HEK293T (cell line): ENCODE measurements around the gene PRKG1.

Experiments
- CTCF ChIA-PET: fragments of 350-600 bp; formaldehyde crosslinking; extraction: SDS; loops from one replicate; lab custom pipeline; 2021; ENCODE audit warnings: antibody characterized with exemption, inconsistent platforms; lab: Yijun Ruan, JAX
- POLR2A ChIA-PET: fragments of 350-600 bp; formaldehyde crosslinking; extraction: SDS; loops from one replicate; lab custom pipeline; 2020; ENCODE audit warnings: antibody characterized with exemption, inconsistent platforms; lab: Yijun Ruan, JAX
- DNase-seq: peaks from one replicate; pipeline ENCODE4 v3.0.0; 2012; ENCODE audit warnings: mixed read lengths; ENCODE audit errors: extremely low spot score
- ARNT ChIP-seq: fragments of 450-650 bp; IDR thresholded peaks from 2 replicates; pipeline ENCODE4 v1.6.1; 2017; ENCODE audit warnings: mild to moderate bottlenecking
- BHLHE40 ChIP-seq: fragments of 450-650 bp; IDR thresholded peaks from 2 replicates; pipeline ENCODE4 v1.6.1; 2016; ENCODE audit warnings: mild to moderate bottlenecking, moderate library complexity, borderline replicate concordance
- CTBP1 ChIP-seq: fragments of 450-650 bp; IDR thresholded peaks from 2 replicates; pipeline ENCODE4 v1.6.1; 2016; ENCODE audit warnings: borderline replicate concordance
- ELF4 ChIP-seq: fragments of 450-650 bp; IDR thresholded peaks from 2 replicates; pipeline ENCODE4 v1.6.1; 2017; ENCODE audit warnings: antibody characterized with exemption
- FOXA1 ChIP-seq: fragments of 450-650 bp; IDR thresholded peaks from 2 replicates; pipeline ENCODE4 v1.6.1; 2016; ENCODE audit warnings: mild to moderate bottlenecking
- FOXK2 ChIP-seq: fragments of 450-650 bp; IDR thresholded peaks from 2 replicates; pipeline ENCODE4 v1.6.1; 2016; ENCODE audit warnings: mild to moderate bottlenecking
- FOXM1 ChIP-seq: fragments of 450-650 bp; IDR thresholded peaks from 2 replicates; pipeline ENCODE4 v1.6.1; 2017; ENCODE audit warnings: mild to moderate bottlenecking, borderline replicate concordance
- HDGF ChIP-seq: fragments of 450-650 bp; IDR thresholded peaks from 2 replicates; pipeline ENCODE4 v1.6.1; 2017; ENCODE audit warnings: antibody characterized with exemption, borderline replicate concordance
- L3MBTL2 ChIP-seq: fragments of 450-650 bp; conservative IDR thresholded peaks from 2 replicates; pipeline ENCODE4 v1.6.1; 2016; ENCODE audit warnings: mild to moderate bottlenecking
- LEF1 ChIP-seq: fragments of 450-650 bp; IDR thresholded peaks from 2 replicates; pipeline ENCODE4 v1.6.1; 2017; ENCODE audit warnings: mild to moderate bottlenecking, borderline replicate concordance
- NFRKB ChIP-seq: fragments of 450-650 bp; IDR thresholded peaks from 2 replicates; pipeline ENCODE4 v1.6.1; 2016; ENCODE audit warnings: mild to moderate bottlenecking, moderate library complexity
- SP1 ChIP-seq: fragments of 450-650 bp; IDR thresholded peaks from 2 replicates; pipeline ENCODE4 v1.6.1; 2017
- SUZ12 ChIP-seq: fragments of 450-650 bp; IDR thresholded peaks from 2 replicates; pipeline ENCODE4 v1.6.1; 2016; ENCODE audit warnings: mild to moderate bottlenecking
- TARDBP ChIP-seq: fragments of 450-650 bp; IDR thresholded peaks from 2 replicates; pipeline ENCODE4 v1.6.1; 2016
- ZNF384 ChIP-seq: fragments of 450-650 bp; IDR thresholded peaks from 2 replicates; pipeline ENCODE4 v1.6.1; 2016
- TF ChIP-seq, protein P1 (sequence below): fragments of 450-650 bp; IDR thresholded peaks from 2 replicates; pipeline ENCODE4 v1.6.1; 2016

Gene PRKG1

DNA sequence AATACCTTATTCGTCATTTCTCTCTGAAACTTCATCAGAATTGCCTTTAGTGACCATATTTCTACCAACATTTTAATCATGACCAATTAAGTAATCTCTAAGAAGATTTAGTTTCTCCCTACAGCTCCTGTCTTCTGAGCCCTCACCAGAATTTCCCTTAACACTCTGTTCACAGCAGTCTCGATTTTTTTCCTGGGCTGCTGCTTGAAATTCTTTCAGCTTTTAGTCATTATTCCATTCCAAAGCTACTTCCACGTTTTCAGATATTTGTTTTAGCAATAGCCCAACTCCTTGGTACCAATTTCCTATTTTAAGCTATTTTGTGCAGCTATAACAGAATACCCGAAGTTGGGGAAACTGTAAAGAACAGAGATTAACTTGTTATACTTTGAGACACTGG lies 1047.4 kb downstream of the PRKG1 start:
- ChIA-PET POLR2A (no interaction called here), CTCF (no interaction called here)
- TF ChIP-seq L3MBTL2, result no peak
- no peak for TF ChIP-seq TARDBP
- no peak for TF ChIP-seq SP1
- TF ChIP-seq NFRKB, result no peak
- no peak for TF ChIP-seq FOXA1
- DNase-seq, result no peak

DNA sequence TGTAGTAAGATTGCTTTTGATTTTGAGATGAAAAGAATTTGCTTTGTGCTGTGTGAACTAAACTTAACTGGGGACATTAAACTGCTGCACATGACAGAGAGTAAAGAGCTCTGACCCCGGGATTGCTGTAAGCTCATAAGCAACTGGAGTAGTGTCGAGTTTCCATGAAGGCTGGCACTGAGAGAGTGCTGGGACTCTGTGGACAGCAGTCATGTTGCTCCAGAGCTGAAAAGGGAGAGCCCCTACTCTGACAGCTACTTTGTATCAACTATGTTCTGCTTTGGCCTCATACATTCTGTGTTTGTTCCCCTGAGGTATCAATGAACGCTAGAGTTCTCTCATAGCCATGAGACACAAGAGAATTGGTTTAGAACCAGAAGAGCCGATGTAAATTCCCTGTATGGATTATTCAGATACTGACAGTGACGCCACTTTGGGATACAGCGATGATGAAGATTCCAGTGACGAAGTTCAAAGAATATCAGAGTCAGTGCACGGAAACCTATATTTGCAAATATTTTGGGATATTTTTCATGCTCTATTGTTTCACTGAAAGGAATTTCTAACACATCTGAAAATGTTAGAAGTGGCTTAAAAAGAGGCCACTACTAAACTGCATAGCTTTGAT lies 1053.9 kb downstream of the PRKG1 start:
- CTCF ChIA-PET, result interaction anchor here (1.0 kb wide), 1 partner anchor 13 kb away, joined by 3 read pairs; no protein-coding TSS in a partner anchor
- peak; percentile 41 for DNase-seq
- TF ChIP-seq ARNT (no peak), ZNF384 (no peak), BHLHE40 (no peak), TARDBP (no peak), SUZ12 (no peak), HDGF (no peak)
- POLR2A ChIA-PET, result no interaction called here

DNA sequence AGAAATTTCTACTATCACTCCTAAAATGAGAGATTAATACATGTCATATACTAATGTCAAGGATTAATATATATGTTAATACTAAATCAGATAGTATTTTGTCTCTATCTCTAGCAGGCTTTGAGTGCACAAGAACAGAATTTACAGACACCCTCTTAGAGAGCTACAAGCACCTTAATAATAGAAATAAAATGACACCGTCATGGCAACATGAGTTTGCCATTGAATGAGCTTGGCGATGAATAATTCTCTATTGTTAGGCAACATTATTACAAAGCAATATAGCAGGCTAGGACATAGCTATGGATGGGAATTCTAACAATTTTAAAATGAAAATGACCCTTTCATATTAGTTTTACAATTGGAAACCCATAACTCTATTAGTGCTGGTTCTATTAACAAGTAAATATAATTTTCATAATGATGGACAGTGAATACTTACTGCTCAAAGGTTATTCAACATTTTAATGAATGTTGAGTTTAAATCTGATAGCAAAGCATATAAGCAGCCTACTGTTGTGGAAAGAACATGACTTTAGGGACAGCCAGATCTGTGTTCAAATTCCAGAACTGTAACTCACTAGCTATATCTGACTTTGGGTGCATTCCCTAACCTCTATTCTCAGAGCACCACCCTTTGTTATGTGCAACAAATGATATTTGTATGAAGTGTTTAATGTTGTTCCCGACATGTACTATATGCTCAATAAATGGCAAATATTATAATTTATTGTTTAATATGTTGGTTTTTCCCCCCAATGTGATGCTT lies 1055.3 kb downstream of the PRKG1 start:
- no peak for TF ChIP-seq BHLHE40
- no peak for TF ChIP-seq ELF4
- no peak for TF ChIP-seq TARDBP
- no peak for TF ChIP-seq FOXA1
- no peak for TF ChIP-seq FOXK2
- TF ChIP-seq LEF1, result no peak
- no peak for TF ChIP-seq SP1
- no peak for TF ChIP-seq ZNF384
- TF ChIP-seq CTBP1, result no peak
- ChIA-PET CTCF (no interaction called here), POLR2A (no interaction called here)
- no peak for DNase-seq

DNA sequence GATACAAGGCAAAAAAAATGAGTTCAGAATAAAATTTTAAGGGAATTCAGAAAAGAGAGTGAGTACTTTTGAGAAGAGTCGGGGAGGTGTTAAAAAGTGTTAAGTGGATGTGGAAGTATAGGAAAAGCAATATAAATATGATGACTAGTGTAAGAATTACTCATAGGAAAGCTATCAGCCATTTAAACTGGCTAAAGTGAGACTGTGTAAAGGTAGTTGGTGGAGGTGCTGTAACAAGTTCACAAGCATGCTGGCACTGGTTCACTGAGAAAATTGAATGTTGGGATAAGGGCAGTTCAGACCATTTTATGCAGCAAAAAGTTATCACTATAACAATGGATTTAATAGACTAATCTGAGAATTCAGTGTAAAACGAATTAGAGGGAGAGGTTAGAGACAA lies 1060.8 kb downstream of the PRKG1 start:
- CTCF ChIA-PET, result no interaction called here
- TF ChIP-seq FOXK2 (no peak), FOXM1 (no peak), SUZ12 (no peak), LEF1 (no peak), FOXA1 (no peak), TARDBP (no peak), HDGF (no peak), ELF4 (no peak), BHLHE40 (no peak), ARNT (no peak), CTBP1 (no peak)
- TF ChIP-seq, protein P1, sequence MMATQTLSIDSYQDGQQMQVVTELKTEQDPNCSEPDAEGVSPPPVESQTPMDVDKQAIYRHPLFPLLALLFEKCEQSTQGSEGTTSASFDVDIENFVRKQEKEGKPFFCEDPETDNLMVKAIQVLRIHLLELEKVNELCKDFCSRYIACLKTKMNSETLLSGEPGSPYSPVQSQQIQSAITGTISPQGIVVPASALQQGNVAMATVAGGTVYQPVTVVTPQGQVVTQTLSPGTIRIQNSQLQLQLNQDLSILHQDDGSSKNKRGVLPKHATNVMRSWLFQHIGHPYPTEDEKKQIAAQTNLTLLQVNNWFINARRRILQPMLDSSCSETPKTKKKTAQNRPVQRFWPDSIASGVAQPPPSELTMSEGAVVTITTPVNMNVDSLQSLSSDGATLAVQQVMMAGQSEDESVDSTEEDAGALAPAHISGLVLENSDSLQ, result no peak

GRCh38 chr10:52136921-52137320 lies 1062.6 kb downstream of the PRKG1 start:
- DNase-seq, result no peak
- no peak for TF ChIP-seq SUZ12
- TF ChIP-seq L3MBTL2, result no peak
- TF ChIP-seq, protein P1, result no peak
- TF ChIP-seq FOXK2, result no peak
- no peak for TF ChIP-seq LEF1
- POLR2A ChIA-PET, result no interaction called here
- CTCF ChIA-PET, result interaction anchor here (0.5 kb wide), 1 partner anchor 37 kb away, joined by 3 read pairs; no protein-coding TSS in a partner anchor

More for the DNA sequence above, 1060.8 kb downstream of the PRKG1 start:
- DNase-seq, result no peak
- POLR2A ChIA-PET, result no interaction called here

GRCh38 chr10:52143338-52143737 lies 1069.1 kb downstream of the PRKG1 start:
- DNase-seq, result no peak
- ChIA-PET CTCF (no interaction called here), POLR2A (no interaction called here)
- no peak for TF ChIP-seq CTBP1
- TF ChIP-seq SP1, result no peak
- no peak for TF ChIP-seq ZNF384
- no peak for TF ChIP-seq FOXM1
- TF ChIP-seq TARDBP, result no peak
- no peak for TF ChIP-seq FOXA1
- no peak for TF ChIP-seq ARNT
- no peak for TF ChIP-seq BHLHE40

GRCh38 chr10:52145636-52146035 lies 1071.3 kb downstream of the PRKG1 start:
- DNase-seq, result no peak
- TF ChIP-seq FOXK2, result no peak
- no peak for TF ChIP-seq ARNT
- TF ChIP-seq SUZ12, result no peak
- no peak for TF ChIP-seq ELF4
- no peak for TF ChIP-seq NFRKB
- no peak for TF ChIP-seq L3MBTL2
- TF ChIP-seq, protein P1, result no peak
- no peak for TF ChIP-seq FOXA1
- TF ChIP-seq TARDBP, result no peak
- TF ChIP-seq LEF1, result no peak
- TF ChIP-seq BHLHE40, result no peak
- TF ChIP-seq ZNF384, result no peak
- TF ChIP-seq SP1, result no peak
- ChIA-PET CTCF (no interaction called here), POLR2A (no interaction called here)
